Colonic mucosa (tissue), 4 donors: ENCODE data around the gene B4GALNT3. TPM values are rescaled to one million over a fixed set of nuclear protein-coding genes. Genes with fewer than 3 reads are reported as not detected.

ENCODE experiments used
- DNase-seq: peaks from one replicate; pipeline ENCODE4 v3.0.0-alpha.2; 2020
- H3K27ac ChIP-seq: fragments of 200-600 bp; one replicate; pipeline ENCODE4 v1.8.0; 2021
- H3K27me3 ChIP-seq: fragments of 200-600 bp; one replicate; pipeline ENCODE4 v1.8.0; 2021
- H3K36me3 ChIP-seq: fragments of 200-600 bp; one replicate; pipeline ENCODE4 v1.8.0; 2021
- H3K4me1 ChIP-seq: fragments of 200-600 bp; one replicate; pipeline ENCODE4 v1.8.0; 2021; ENCODE audit warnings: mild to moderate bottlenecking
- H3K4me3 ChIP-seq: fragments of 200-600 bp; one replicate; pipeline ENCODE4 v1.8.0; 2021
- H3K9ac ChIP-seq, 2 donors: one replicate each; pipeline ENCODE4 v1.7.0; 2013; ENCODE audit warnings: control low read depth in 2 of 2, low read depth in 2 of 2, low read length in 2 of 2
- H3K9me3 ChIP-seq: fragments of 200-600 bp; one replicate; pipeline ENCODE4 v1.8.0; 2021
- intact Hi-C: fragments of 100-400 bp; cut with DNase I; formaldehyde crosslinking; loops from one replicate; pipeline ENCODE4 v1.14.1; 2022
- total RNA-seq, 2 donors: library from RNA; stranded (reverse); fragmentation: NEBNext Ultra II Directional in 1 of 2; extraction: Animal tissue kit (Norgen Biotek cat#: 25700) in 1 of 2; gene quantifications; one replicate each; pipeline ENCODE4 v1.2.1, GENCODE V29; 2021
- TF ChIP-seq, protein P1 (sequence below): fragments of 200-600 bp; IDR thresholded peaks from one replicate; pipeline ENCODE4 v1.8.0; 2022; ENCODE audit warnings: antibody characterized with exemption, mild to moderate bottlenecking
- donor health status: healthy.
- donor health status: DM: no; HTN: no; CAD: no.
- donor health status: DM: no; HTN: no; CAD: no.

The B4GALNT3 gene
- total RNA-seq, 2 donors from 2014 or later: 73.7 to 84.0 TPM

DNA sequence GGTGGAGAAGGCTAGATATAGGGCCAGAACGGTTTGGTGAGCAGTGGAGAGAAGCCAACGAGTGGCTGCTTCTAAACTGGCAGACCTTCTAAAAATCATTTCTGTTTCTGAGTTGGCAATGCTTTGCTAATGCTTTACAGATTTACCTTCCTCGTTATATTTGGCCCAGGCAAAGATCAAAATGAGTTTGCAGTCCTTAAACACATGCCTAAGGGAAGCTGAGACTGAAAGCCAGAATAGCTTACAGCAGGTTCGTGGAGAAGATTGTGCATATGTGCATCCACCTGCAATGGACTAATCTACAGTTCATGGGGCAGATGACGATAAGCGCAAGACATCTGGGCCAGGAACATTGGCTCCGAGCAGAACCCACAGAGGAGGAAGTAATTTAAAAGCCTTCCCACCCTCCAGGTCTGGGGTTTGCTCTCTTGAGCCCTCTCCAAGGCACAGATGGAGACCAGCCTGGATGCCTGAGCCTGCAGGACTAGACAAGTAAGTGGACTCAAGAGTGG, 104.1 kb downstream of the B4GALNT3 start:
- Histone ChIP-seq H3K9ac (no peak overlapping the region), H3K4me1 (no peaks in the 10 kb centered on the region), H3K27ac (peak overlapping the region; percentile 9), H3K4me3 (no peak overlapping the region), H3K36me3 (no peaks in the 10 kb centered on the region), H3K27me3 (no peaks in the 10 kb centered on the region), H3K9me3 (no peaks in the 10 kb centered on the region)
- TF ChIP-seq, protein P1, sequence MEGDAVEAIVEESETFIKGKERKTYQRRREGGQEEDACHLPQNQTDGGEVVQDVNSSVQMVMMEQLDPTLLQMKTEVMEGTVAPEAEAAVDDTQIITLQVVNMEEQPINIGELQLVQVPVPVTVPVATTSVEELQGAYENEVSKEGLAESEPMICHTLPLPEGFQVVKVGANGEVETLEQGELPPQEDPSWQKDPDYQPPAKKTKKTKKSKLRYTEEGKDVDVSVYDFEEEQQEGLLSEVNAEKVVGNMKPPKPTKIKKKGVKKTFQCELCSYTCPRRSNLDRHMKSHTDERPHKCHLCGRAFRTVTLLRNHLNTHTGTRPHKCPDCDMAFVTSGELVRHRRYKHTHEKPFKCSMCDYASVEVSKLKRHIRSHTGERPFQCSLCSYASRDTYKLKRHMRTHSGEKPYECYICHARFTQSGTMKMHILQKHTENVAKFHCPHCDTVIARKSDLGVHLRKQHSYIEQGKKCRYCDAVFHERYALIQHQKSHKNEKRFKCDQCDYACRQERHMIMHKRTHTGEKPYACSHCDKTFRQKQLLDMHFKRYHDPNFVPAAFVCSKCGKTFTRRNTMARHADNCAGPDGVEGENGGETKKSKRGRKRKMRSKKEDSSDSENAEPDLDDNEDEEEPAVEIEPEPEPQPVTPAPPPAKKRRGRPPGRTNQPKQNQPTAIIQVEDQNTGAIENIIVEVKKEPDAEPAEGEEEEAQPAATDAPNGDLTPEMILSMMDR: no peak
- DNase-seq: no peak
- intact Hi-C loops: loop anchor here (10.0 kb wide), 1 partner anchor 531 kb away; no protein-coding TSS in a partner anchor

DNA sequence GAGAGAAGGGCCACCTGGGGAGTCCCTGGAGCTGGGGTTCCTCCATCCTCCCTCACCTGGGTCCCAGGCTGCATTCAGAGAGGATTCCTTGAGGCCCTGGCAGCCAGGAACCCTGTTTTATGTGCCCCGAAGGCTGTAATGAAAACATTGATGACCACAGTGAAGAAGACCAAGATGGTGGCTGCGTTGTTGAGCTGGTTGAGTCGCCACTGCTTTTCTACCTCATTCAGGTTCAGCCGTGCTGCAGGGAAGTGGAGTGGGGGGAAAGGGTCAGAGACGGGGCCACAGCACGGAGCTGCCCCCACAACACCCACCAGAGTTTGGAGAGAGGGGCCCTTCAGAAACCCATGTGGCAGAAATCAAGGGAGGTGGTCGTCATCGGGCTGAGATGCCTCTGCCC, 105.4 kb downstream of the B4GALNT3 start:
- Histone ChIP-seq H3K36me3 (no peaks in the 10 kb centered on the region), H3K4me3 (no peak overlapping the region), H3K9ac (no peak overlapping the region), H3K9me3 (no peaks in the 10 kb centered on the region), H3K27ac (no peak overlapping the region), H3K4me1 (no peaks in the 10 kb centered on the region), H3K27me3 (no peaks in the 10 kb centered on the region)
- TF ChIP-seq, protein P1: no peak
- no peak for DNase-seq
- intact Hi-C loops: loop anchor here (5.0 to 10.0 kb wide), 2 partner anchors 387 to 530 kb away; no protein-coding TSS in a partner anchor

DNA sequence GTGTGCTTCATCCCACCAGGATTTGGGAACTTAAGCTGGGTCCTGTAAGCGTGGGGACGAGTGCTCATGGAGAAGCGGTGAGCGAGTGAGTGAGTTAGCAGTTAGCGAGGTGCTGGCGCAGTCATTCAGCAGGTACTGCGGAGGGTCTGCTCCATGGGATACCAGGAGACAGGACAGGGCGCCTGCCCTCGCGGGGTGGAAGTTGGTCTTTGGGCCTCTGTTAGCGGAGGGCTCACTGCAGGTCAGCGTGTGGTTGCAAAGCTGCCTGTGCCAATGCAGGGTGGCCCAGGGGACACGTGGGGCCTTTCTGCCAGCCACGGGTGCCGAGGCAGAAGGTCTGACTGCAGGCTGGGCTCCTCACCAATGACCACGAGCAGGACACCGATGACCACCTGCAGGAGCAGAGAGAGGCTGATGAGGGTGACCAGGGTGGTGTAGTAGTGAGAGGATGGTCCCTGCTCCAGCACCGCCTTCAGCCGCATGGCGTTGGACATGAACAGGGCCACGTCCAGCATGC, 105.9 kb downstream of the B4GALNT3 start:
- Histone ChIP-seq H3K9me3 (no peaks in the 10 kb centered on the region), H3K36me3 (no peaks in the 10 kb centered on the region), H3K4me3 (no peak overlapping the region), H3K9ac (no peak overlapping the region), H3K27ac (no peak overlapping the region), H3K27me3 (no peaks in the 10 kb centered on the region), H3K4me1 (no peaks in the 10 kb centered on the region)
- no peak for DNase-seq
- TF ChIP-seq, protein P1: no peak
- intact Hi-C loops: loop anchor here (5.0 to 10.0 kb wide), 2 partner anchors 387 to 529 kb away; no protein-coding TSS in a partner anchor

DNA sequence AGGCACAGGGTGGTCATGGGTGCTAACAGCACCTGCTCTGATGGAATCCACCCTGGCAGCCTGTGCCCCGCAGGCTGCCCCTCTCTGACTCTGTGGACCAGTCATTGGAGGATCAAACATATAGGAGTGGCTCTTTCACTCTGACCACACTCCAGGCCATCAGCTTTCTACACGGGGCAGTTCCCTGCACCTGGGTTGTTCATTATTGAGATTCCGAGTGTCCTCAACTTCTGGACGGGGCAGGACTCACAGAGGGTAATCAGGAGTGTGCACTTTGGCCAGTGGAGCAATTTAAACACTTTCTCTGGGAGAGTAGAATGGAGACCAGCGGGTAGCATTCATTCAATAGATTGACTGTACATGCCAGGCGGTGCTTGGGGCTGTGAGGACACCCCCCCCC, 108.7 kb downstream of the B4GALNT3 start:
- H3K9ac ChIP-seq: no peak overlapping the region
- no peak overlapping the region for H3K4me3 ChIP-seq
- H3K27me3 ChIP-seq: no peaks in the 10 kb centered on the region
- TF ChIP-seq, protein P1: no peak
- no peaks in the 10 kb centered on the region for H3K9me3 ChIP-seq
- H3K4me1 ChIP-seq: peaks cover 5% of the 10 kb centered on the region
- H3K27ac ChIP-seq: peak overlapping the region; percentile 24
- DNase-seq: peak; percentile 48
- intact Hi-C loops: loop anchor here (2.0 to 10.0 kb wide), 3 partner anchors 246 to 526 kb away; no protein-coding TSS in a partner anchor
- H3K36me3 ChIP-seq: no peaks in the 10 kb centered on the region

DNA sequence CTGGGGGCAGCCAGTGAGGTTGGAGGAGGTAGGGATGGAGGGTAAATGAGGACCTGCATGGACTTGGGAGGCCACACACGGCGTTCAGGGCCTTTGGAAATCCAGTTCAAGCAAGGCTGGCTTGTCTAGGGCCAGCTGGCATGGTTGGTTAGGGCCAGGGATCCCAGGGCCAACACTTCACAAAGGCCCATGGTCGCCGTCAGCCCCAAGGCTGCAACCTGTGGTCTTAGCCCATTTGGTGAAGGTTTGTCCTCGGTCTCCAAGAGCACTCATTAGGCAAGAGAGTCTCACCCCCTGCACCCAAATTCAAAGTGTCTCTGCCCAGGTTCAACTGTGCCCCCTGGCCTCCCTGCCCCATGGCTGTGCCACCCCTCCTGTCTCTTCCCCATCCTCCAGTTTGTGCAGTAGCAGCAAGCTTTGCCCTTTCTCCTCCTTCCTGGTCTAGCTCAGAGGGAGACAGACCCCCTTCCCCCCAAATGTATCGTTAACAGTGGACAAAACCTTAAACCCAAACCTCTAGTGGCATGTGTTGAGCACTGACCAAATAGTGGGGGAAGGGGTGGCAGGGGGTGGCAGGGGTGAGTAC, 109.4 kb downstream of the B4GALNT3 start:
- intact Hi-C loops: loop anchor here (2.0 to 10.0 kb wide), 3 partner anchors 246 to 526 kb away; no protein-coding TSS in a partner anchor
- no peaks in the 10 kb centered on the region for H3K27me3 ChIP-seq
- H3K4me3 ChIP-seq: peak overlapping the region; percentile 55
- H3K9me3 ChIP-seq: no peaks in the 10 kb centered on the region
- DNase-seq: no peak
- H3K9ac ChIP-seq: peak overlapping the region; percentile 31 to 96
- H3K27ac ChIP-seq: no peak overlapping the region
- no peaks in the 10 kb centered on the region for H3K36me3 ChIP-seq
- peaks cover 5% of the 10 kb centered on the region for H3K4me1 ChIP-seq
- TF ChIP-seq, protein P1: no peak
